K562 (cell line): ENCODE measurements around the gene CCDC92.

Experiments used
- CTCF ChIP-seq, 3 experiments: IDR thresholded peaks in 2 of 3; conservative IDR thresholded peaks in 1 of 3; 2 replicates each; pipeline ENCODE4 v1.5.1; 2011 to 2012; ENCODE audit warnings: low read length in 3 of 3, mild to moderate bottlenecking in 3 of 3, control low read depth in 2 of 3, improper control_type of control experiment in 1 of 3, inconsistent platforms in 1 of 3, low read depth in 1 of 3, mixed read lengths in 1 of 3, moderate library complexity in 1 of 3; ENCODE audit not compliant: insufficient read depth in 2 of 3
- ESRRB ChIP-seq: fragments of 250-450 bp; sonication (Bioruptor Pico); IDR thresholded peaks from 2 replicates; pipeline ENCODE4 v1.5.0; 2020; ENCODE audit warnings: mild to moderate bottlenecking, moderate library complexity, borderline replicate concordance
- HDAC2 ChIP-seq: fragments of 450-650 bp; IDR thresholded peaks from 2 replicates; pipeline ENCODE4 v1.6.1; 2016; ENCODE audit warnings: mild to moderate bottlenecking
- JUNB ChIP-seq: fragments of 450-650 bp; formaldehyde crosslinking; conservative IDR thresholded peaks from 2 replicates; pipeline ENCODE4 v1.4.0; 2020; ENCODE audit warnings: mild to moderate bottlenecking
- NRF1 ChIP-seq, 2 experiments: fragments of 450-650 bp; IDR thresholded peaks in 1 of 2; conservative IDR thresholded peaks in 1 of 2; 2 replicates each; pipeline ENCODE4 v1.6.1; 2014; ENCODE audit warnings: mild to moderate bottlenecking in 2 of 2
- POLR2A ChIP-seq: fragments of 450-650 bp; conservative IDR thresholded peaks from 2 replicates; pipeline ENCODE4 v1.6.1; 2016
- RCOR1 ChIP-seq, 2 experiments: IDR thresholded peaks; 2 replicates each; pipeline ENCODE4 v1.6.1; 2012; ENCODE audit warnings: low read depth in 2 of 2, low read length in 2 of 2, borderline replicate concordance in 1 of 2, improper control_type of control experiment in 1 of 2
- ZNF174 ChIP-seq: fragments of 250-450 bp; sonication (Bioruptor Pico); IDR thresholded peaks from 2 replicates; pipeline ENCODE4 v1.4.0; 2020; ENCODE audit warnings: mild to moderate bottlenecking

GRCh38 chr12:123961585-123962345 is 10.9 kb downstream of the CCDC92 start:
- no peak for TF ChIP-seq CTCF (IDR thresholded peaks at IDR 0.05 in 2 of 3, conservative IDR thresholded peaks at IDR 0.05 in 1 of 3; ENCODE audit: insufficient read depth in 2 of 3, low read depth in 1 of 3, low read length in 3 of 3)
- TF ChIP-seq JUNB (CRISPR knock-in tag): no peak
- TF ChIP-seq ESRRB (CRISPR knock-in tag): no peak
- TF ChIP-seq HDAC2: no peak
- TF ChIP-seq RCOR1 (IDR thresholded peaks at IDR 0.05; ENCODE audit: borderline replicate concordance in 1 of 2, low read depth in 2 of 2, low read length in 2 of 2): no peak
- TF ChIP-seq POLR2A: no peak
- TF ChIP-seq NRF1 (conservative IDR thresholded peaks at IDR 0.05 in 1 of 2, IDR thresholded peaks at IDR 0.05 in 1 of 2): no peak
- no peak for TF ChIP-seq ZNF174 (CRISPR knock-in tag)
